HEK293 (cell line): ENCODE data around the gene ASCC3.

Experiments
- KLF16 ChIP-seq: fragments of 450-650 bp; formaldehyde crosslinking; IDR thresholded peaks from 2 replicates; pipeline ENCODE4 v1.5.1; 2017; ENCODE audit warnings: missing biosample characterization, missing genetic modification characterization
- KLF7 ChIP-seq: fragments of 450-650 bp; formaldehyde crosslinking; IDR thresholded peaks from 2 replicates; pipeline ENCODE4 v1.5.1; 2016; ENCODE audit warnings: missing biosample characterization, missing genetic modification characterization, borderline replicate concordance
- PRDM2 ChIP-seq: fragments of 450-650 bp; formaldehyde crosslinking; IDR thresholded peaks from 2 replicates; pipeline ENCODE4 v1.5.1; 2016; ENCODE audit warnings: missing biosample characterization, missing genetic modification characterization, borderline replicate concordance
- SETDB1 ChIP-seq: IDR thresholded peaks from one replicate; pipeline ENCODE4 v1.6.1; 2017; ENCODE audit warnings: mild to moderate bottlenecking, low read length, moderate library complexity, mixed read lengths; ENCODE audit not compliant: insufficient read length
- SP7 ChIP-seq: fragments of 450-650 bp; formaldehyde crosslinking; IDR thresholded peaks from 2 replicates; pipeline ENCODE4 v1.5.1; 2016; ENCODE audit warnings: missing biosample characterization, missing genetic modification characterization
- YY2 ChIP-seq: fragments of 450-650 bp; formaldehyde crosslinking; IDR thresholded peaks from 2 replicates; pipeline ENCODE4 v1.5.1; 2016; ENCODE audit warnings: missing biosample characterization, missing genetic modification characterization
- ZNF121 ChIP-seq: fragments of 450-650 bp; formaldehyde crosslinking; IDR thresholded peaks from 2 replicates; pipeline ENCODE4 v1.5.1; 2016; ENCODE audit warnings: missing biosample characterization, missing genetic modification characterization
- ZNF175 ChIP-seq: fragments of 450-650 bp; formaldehyde crosslinking; IDR thresholded peaks from 2 replicates; pipeline ENCODE4 v1.5.1; 2016; ENCODE audit warnings: missing biosample characterization, missing genetic modification characterization
- ZNF19 ChIP-seq: fragments of 450-650 bp; formaldehyde crosslinking; IDR thresholded peaks from 2 replicates; pipeline ENCODE4; 2016; ENCODE audit warnings: missing biosample characterization, missing genetic modification characterization, low read depth
- ZNF2 ChIP-seq: fragments of 450-650 bp; formaldehyde crosslinking; IDR thresholded peaks from 2 replicates; pipeline ENCODE4 v1.5.1; 2016; ENCODE audit warnings: missing biosample characterization, missing genetic modification characterization
- ZNF280D ChIP-seq: fragments of 450-650 bp; formaldehyde crosslinking; IDR thresholded peaks from 2 replicates; pipeline ENCODE4 v1.5.1; 2016; ENCODE audit warnings: missing biosample characterization, missing genetic modification characterization
- ZNF335 ChIP-seq: fragments of 450-650 bp; formaldehyde crosslinking; conservative IDR thresholded peaks from 2 replicates; pipeline ENCODE4 v1.5.1; 2016; ENCODE audit warnings: missing biosample characterization, missing genetic modification characterization
- ZNF362 ChIP-seq: fragments of 450-650 bp; formaldehyde crosslinking; IDR thresholded peaks from 2 replicates; pipeline ENCODE4 v1.5.1; 2016; ENCODE audit warnings: missing biosample characterization, missing genetic modification characterization
- ZNF426 ChIP-seq: fragments of 450-650 bp; formaldehyde crosslinking; IDR thresholded peaks from 2 replicates; pipeline ENCODE4 v1.5.1; 2017; ENCODE audit warnings: missing biosample characterization, missing genetic modification characterization, mild to moderate bottlenecking, inconsistent platforms, moderate library complexity
- ZNF510 ChIP-seq: fragments of 450-650 bp; formaldehyde crosslinking; IDR thresholded peaks from 2 replicates; pipeline ENCODE4 v1.5.1; 2018; ENCODE audit warnings: mild to moderate bottlenecking, missing genetic modification characterization, missing biosample characterization; ENCODE audit not compliant: insufficient replicate concordance
- ZNF580 ChIP-seq: fragments of 450-650 bp; formaldehyde crosslinking; IDR thresholded peaks from 2 replicates; pipeline ENCODE4 v1.5.1; 2016; ENCODE audit warnings: missing biosample characterization, missing genetic modification characterization
- ZNF624 ChIP-seq: fragments of 450-650 bp; formaldehyde crosslinking; IDR thresholded peaks from 2 replicates; pipeline ENCODE4 v1.5.1; 2017; ENCODE audit warnings: missing biosample characterization, missing genetic modification characterization
- ZNF626 ChIP-seq: fragments of 450-650 bp; sonication (Bioruptor Pico); formaldehyde crosslinking; IDR thresholded peaks from 2 replicates; pipeline ENCODE4 v1.5.1; 2018; ENCODE audit warnings: missing biosample characterization, missing genetic modification characterization, inconsistent platforms
- ZNF654 ChIP-seq: fragments of 450-650 bp; formaldehyde crosslinking; IDR thresholded peaks from 2 replicates; pipeline ENCODE4 v1.5.1; 2016; ENCODE audit warnings: low read depth, missing biosample characterization, missing genetic modification characterization
- ZSCAN16 ChIP-seq: fragments of 450-650 bp; formaldehyde crosslinking; IDR thresholded peaks from 2 replicates; pipeline ENCODE4 v1.5.1; 2016; ENCODE audit warnings: missing biosample characterization, missing genetic modification characterization
- TF ChIP-seq, protein P1 (sequence below): fragments of 450-650 bp; formaldehyde crosslinking; IDR thresholded peaks from 2 replicates; pipeline ENCODE4; 2016; ENCODE audit warnings: missing biosample characterization, missing genetic modification characterization
- TF ChIP-seq, protein P2 (sequence below): fragments of 450-650 bp; formaldehyde crosslinking; IDR thresholded peaks from 2 replicates; pipeline ENCODE4 v1.5.1; 2017; ENCODE audit warnings: missing biosample characterization, missing genetic modification characterization
- TF ChIP-seq, protein P3 (sequence below): fragments of 450-650 bp; formaldehyde crosslinking; IDR thresholded peaks from 2 replicates; pipeline ENCODE4 v1.5.1; 2016; ENCODE audit warnings: missing biosample characterization, missing genetic modification characterization

The ASCC3 gene

GRCh38 chr6:100464903-100465700 is 416.0 kb downstream of the ASCC3 start, which contains the start of gene SIM1 (continued):
- TF ChIP-seq PRDM2 (tag by site-specific recombination) = no peak
- TF ChIP-seq ZNF510 (tag by site-specific recombination) = no peak
- TF ChIP-seq, protein P1, sequence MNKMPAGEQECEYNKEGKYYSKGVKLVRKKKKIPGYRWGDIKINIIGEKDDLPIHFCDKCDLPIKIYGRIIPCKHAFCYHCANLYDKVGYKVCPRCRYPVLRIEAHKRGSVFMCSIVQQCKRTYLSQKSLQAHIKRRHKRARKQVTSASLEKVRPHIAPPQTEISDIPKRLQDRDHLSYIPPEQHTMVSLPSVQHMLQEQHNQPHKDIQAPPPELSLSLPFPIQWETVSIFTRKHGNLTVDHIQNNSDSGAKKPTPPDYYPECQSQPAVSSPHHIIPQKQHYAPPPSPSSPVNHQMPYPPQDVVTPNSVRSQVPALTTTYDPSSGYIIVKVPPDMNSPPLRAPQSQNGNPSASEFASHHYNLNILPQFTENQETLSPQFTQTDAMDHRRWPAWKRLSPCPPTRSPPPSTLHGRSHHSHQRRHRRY (tag by site-specific recombination) = no peak
- no peak for TF ChIP-seq ZNF175 (tag by site-specific recombination)
- TF ChIP-seq SP7 (tag by site-specific recombination) = peak; percentile 41
- TF ChIP-seq YY2 (tag by site-specific recombination) = no peak
- TF ChIP-seq ZNF426 (tag by site-specific recombination) = no peak
- no peak for TF ChIP-seq ZNF654 (tag by site-specific recombination)
- TF ChIP-seq SETDB1 = no peak
- TF ChIP-seq ZNF121 = 0 out of 2 replicates have a peak, but pooled peaks have one; percentile 22
- TF ChIP-seq ZNF280D (tag by site-specific recombination) = no peak
- no peak for TF ChIP-seq ZNF19 (tag by site-specific recombination)
- no peak for TF ChIP-seq ZSCAN16 (tag by site-specific recombination)
- TF ChIP-seq, protein P2, sequence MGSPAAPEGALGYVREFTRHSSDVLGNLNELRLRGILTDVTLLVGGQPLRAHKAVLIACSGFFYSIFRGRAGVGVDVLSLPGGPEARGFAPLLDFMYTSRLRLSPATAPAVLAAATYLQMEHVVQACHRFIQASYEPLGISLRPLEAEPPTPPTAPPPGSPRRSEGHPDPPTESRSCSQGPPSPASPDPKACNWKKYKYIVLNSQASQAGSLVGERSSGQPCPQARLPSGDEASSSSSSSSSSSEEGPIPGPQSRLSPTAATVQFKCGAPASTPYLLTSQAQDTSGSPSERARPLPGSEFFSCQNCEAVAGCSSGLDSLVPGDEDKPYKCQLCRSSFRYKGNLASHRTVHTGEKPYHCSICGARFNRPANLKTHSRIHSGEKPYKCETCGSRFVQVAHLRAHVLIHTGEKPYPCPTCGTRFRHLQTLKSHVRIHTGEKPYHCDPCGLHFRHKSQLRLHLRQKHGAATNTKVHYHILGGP (tag by site-specific recombination) = no peak
- TF ChIP-seq ZNF626 (tag by site-specific recombination) = no peak
- TF ChIP-seq, protein P3, sequence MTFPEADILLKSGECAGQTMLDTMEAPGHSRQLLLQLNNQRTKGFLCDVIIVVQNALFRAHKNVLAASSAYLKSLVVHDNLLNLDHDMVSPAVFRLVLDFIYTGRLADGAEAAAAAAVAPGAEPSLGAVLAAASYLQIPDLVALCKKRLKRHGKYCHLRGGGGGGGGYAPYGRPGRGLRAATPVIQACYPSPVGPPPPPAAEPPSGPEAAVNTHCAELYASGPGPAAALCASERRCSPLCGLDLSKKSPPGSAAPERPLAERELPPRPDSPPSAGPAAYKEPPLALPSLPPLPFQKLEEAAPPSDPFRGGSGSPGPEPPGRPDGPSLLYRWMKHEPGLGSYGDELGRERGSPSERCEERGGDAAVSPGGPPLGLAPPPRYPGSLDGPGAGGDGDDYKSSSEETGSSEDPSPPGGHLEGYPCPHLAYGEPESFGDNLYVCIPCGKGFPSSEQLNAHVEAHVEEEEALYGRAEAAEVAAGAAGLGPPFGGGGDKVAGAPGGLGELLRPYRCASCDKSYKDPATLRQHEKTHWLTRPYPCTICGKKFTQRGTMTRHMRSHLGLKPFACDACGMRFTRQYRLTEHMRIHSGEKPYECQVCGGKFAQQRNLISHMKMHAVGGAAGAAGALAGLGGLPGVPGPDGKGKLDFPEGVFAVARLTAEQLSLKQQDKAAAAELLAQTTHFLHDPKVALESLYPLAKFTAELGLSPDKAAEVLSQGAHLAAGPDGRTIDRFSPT (tag by site-specific recombination) = no peak
- TF ChIP-seq ZNF362 (tag by site-specific recombination) = no peak
- TF ChIP-seq KLF7 (tag by site-specific recombination) = no peak
- no peak for TF ChIP-seq KLF16 (tag by site-specific recombination)
- 0 out of 2 replicates have a peak, but pooled peaks have one; percentile 17 for TF ChIP-seq ZNF580 (tag by site-specific recombination)
- TF ChIP-seq ZNF624 (tag by site-specific recombination) = no peak
- peak; percentile 95 for TF ChIP-seq ZNF2
- TF ChIP-seq ZNF335 (tag by site-specific recombination) = peak; percentile 64
